OCI-LY1 (cell line): Measurements from ENCODE around the gene PPP1R1B.

ENCODE experiments used
- EZH2 ChIP-seq: fragments of 200-600 bp; sonication (generic), shearing (Covaris generic); IDR thresholded peaks from 2 replicates; pipeline ENCODE4 v1.8.0; 2017; ENCODE audit warnings: borderline replicate concordance, mixed run types, mild to moderate bottlenecking, antibody characterized with exemption, low read length, moderate library complexity, mixed read lengths
- TF ChIP-seq, protein P1 (sequence below): fragments of 200-600 bp; sonication (generic), shearing (Covaris generic); IDR thresholded peaks from 2 replicates; pipeline ENCODE4 v1.5.1; 2017; ENCODE audit warnings: mild to moderate bottlenecking, antibody characterized with exemption, low read length, moderate library complexity, mixed read lengths

GRCh38 chr17:39672522-39673334 is 46.0 kb downstream of the PPP1R1B start:
- TF ChIP-seq, protein P1, sequence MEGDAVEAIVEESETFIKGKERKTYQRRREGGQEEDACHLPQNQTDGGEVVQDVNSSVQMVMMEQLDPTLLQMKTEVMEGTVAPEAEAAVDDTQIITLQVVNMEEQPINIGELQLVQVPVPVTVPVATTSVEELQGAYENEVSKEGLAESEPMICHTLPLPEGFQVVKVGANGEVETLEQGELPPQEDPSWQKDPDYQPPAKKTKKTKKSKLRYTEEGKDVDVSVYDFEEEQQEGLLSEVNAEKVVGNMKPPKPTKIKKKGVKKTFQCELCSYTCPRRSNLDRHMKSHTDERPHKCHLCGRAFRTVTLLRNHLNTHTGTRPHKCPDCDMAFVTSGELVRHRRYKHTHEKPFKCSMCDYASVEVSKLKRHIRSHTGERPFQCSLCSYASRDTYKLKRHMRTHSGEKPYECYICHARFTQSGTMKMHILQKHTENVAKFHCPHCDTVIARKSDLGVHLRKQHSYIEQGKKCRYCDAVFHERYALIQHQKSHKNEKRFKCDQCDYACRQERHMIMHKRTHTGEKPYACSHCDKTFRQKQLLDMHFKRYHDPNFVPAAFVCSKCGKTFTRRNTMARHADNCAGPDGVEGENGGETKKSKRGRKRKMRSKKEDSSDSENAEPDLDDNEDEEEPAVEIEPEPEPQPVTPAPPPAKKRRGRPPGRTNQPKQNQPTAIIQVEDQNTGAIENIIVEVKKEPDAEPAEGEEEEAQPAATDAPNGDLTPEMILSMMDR: no peak
- TF ChIP-seq EZH2: no peak
